GM18502 (cell line): Measurements from ENCODE around the gene NPAS3.

Source experiments
- ATAC-seq: cut with Tn5 transposase; IDR thresholded peaks from one replicate; pipeline ENCODE4 v1.9.1; 2021; ENCODE audit warnings: mild to moderate bottlenecking; ENCODE audit not compliant: unreplicated experiment, poor library complexity

The NPAS3 gene

DNA sequence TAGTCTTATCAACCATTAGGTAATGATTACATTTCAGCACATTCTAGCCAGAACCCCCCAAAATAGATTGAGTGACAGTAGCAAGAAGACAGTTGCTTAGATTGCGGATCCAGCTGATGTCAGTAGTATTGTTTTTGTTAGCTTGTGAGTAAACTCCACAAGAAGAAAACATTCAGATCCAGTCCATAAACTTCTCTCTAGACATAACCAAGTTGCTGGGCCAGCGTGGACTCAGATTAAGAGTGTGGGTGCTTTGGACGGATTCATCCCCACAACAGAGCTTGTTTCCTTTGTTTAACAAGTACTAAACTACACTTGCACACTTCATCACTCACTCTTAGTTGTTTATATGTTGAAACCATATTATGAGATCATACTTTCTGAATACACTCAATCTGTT, 293.4 kb downstream of the NPAS3 start:
- ATAC-seq, result no peak

GRCh38 chr14:33237115-33237740, 298.5 kb downstream of the NPAS3 start:
- no peak for ATAC-seq

GRCh38 chr14:33239465-33239864, 300.8 kb downstream of the NPAS3 start:
- ATAC-seq, result no peak

DNA sequence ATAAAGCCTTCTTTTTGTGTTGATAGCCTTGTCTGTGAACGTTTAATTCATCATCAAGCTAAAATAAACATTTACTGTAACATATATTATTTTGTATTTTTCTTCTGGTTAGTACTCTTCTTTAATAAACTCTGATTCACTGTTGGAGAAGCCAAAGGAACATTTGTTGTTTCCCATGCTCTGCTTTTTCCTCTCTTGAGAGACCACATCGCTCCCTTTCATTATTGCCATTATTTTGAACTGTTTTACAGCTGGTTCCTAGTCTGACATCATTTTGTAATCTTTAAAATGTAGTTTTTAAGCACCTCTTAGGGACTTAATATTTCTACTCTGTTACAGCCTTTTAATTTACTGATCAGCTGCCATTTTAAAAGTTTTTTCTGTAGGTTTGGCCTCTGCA, 301.8 kb downstream of the NPAS3 start:
- no peak for ATAC-seq

DNA sequence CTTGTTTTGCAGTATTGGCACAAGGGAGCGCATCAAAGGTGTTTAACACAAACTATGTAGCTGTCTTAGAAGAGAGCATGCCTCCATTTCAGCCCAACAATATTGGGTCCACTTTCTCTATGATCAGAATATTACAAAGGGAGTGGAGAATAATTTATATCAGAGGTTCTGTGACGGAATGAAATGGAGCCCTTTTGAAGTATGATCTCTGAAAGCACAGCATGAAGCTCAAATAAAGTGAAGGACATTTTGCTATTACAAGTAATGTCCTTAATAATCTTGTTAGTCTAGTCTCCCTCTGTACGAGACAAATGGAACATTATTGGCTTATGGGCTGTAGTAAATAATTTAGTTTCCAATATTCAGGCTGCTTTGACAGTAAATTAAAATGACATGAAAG, 302.7 kb downstream of the NPAS3 start:
- ATAC-seq, result no peak

DNA sequence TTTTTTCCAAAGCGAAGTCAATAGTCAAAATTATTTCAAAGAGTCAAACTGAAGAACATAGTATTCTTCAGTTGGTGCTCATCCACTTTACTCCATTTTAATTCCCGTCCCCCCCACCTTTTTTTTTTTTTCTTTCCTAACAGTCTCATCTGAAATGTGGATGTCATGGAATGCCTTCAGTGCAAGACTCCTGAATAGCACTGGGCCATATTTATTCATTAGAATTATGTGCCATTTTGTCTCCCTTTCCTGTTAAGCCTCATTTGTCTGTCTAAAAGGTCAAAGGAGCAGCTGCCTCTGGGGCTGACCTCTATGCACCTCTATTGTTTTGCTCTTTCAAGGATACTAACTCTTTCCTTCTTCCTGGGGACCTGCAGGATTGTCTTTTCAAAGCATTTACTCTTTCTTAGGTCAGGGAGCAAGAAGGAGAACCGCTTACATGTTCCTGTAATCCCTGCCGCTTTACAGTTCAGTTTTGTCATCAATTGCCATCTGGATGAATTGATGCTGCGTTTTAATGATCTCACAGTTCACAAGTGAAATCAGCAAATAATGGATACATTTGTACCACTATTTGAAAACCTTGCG, 310.6 kb downstream of the NPAS3 start:
- no peak for ATAC-seq

- no peak for ATAC-seq
Measured at GRCh38 chr14:33250963-33251362, 312.3 kb downstream of the NPAS3 start.

DNA sequence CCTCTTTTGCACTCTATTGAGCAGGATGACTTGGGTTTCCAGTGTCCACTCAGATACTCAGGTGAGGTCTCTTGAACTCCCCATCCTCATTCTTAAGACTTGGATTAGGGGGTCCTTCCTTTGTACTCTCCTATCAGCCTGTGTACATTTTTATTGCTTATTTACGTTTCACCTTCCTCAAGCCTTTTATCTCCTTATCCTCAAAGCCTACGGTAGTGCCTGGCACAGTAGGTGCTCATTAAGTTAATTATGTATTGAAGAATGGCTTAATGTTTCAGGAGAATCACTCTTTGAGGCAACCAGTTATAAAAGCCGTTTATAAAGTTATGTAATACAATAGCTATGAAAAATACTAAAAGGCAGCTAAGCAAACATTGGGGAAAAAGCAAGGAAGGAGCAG, 315.7 kb downstream of the NPAS3 start:
- ATAC-seq, result no peak

DNA sequence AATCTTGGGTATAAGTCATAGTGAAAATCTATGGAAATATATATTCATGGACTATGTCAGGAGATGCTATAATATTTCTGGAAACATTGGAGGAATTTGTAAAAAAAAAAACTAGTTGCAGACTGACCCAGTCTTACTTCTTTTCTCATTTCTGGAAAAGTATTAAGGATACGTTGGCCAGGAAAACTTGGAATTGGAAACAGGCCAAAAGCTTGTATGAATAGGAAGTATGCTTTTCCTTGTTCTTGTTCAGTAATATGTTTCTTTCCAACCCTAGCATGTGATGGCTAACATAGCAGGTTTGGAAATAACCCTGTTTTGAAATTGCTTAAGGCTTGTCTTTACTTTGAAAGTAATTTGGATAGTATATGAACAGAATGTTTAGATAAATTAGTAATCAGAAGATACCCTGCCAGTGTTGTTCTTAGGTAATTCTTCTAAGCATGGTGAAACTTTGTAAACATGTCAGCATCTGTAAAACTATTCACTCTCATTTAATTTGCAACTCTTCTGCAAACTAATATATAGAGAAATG, 316.2 kb downstream of the NPAS3 start:
- no peak for ATAC-seq

DNA sequence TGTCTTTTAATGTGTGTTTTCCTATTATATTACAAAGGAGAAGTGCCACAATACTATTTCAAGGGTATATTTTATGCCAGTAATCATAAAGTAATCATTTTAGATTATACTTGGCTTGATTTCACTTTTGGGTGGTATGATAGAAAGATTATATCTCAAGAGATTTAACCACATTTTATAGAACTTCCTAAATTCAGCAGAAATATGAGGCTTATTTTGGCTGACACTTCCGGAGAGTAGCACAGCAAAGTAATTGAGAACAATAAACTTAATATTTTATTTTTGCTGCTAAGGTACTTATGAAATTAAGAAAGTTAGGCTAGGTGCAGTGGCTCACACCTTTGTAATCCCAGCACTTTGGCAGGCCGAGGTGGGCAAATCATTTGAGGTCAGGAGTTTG, 319.1 kb downstream of the NPAS3 start:
- no peak for ATAC-seq

DNA sequence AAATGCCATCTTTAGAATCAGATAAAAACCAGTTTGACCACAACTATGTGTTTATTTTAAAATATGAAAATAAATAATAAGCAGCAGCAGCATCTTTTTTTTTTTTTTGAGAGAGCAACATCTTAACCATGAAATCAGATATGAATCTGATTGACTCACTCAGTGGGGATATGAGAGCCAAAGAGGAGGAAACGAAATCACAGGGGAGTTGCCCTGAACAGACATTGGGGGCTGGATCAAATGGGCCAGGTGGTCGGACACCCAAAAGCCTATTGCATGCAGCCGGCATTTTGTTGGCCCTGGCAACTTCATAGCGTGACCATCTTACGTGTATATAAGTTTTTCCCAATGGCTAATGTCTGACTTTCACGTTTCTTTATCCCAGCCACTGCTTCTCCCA, 321.1 kb downstream of the NPAS3 start:
- no peak for ATAC-seq

- no peak for ATAC-seq
Measured at GRCh38 chr14:33271216-33271615, 332.5 kb downstream of the NPAS3 start.

GRCh38 chr14:33271891-33272290, 333.2 kb downstream of the NPAS3 start:
- ATAC-seq, result no peak

- ATAC-seq, result no peak
Measured at GRCh38 chr14:33273978-33274377, 335.3 kb downstream of the NPAS3 start.

GRCh38 chr14:33275879-33276278, 337.2 kb downstream of the NPAS3 start:
- peak; percentile 50 for ATAC-seq

DNA sequence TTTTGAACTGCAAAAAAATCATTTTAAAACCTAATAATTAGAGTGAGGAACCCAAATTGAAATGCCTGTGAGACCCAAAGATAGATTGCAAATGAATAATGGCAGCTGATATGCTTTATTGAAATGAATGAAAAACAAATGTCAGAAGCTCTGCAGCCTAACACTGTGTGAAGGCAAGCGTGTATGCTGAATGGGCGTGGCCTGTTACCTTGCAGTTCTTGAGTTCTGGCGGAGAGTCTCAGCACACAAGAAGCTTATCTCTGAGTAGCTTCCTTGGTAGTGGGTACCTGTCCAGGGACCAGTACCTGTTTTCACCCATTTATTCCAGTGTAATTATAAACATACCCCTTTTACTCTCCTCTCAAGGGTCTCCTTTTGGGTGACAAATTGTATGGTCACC, 341.2 kb downstream of the NPAS3 start:
- ATAC-seq, result no peak

DNA sequence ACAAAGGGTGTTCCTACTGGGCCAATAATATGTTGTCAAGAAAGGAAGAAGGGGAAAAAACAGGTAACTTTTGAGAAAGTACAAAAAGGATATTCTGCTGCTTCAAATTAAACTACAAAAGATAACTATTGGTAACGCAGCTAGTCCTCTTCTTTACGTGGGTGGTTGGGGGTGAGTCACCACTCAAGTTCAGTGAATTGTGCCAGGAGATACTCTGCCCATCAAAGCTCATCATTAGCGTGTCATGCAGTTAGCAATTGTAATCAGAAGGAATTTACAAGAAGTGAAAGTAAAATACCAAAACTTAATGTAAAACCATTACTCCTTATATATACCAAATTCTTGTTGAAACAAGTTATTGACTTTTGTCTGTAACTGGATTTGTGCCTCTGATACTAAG, 342.0 kb downstream of the NPAS3 start:
- ATAC-seq, result no peak

DNA sequence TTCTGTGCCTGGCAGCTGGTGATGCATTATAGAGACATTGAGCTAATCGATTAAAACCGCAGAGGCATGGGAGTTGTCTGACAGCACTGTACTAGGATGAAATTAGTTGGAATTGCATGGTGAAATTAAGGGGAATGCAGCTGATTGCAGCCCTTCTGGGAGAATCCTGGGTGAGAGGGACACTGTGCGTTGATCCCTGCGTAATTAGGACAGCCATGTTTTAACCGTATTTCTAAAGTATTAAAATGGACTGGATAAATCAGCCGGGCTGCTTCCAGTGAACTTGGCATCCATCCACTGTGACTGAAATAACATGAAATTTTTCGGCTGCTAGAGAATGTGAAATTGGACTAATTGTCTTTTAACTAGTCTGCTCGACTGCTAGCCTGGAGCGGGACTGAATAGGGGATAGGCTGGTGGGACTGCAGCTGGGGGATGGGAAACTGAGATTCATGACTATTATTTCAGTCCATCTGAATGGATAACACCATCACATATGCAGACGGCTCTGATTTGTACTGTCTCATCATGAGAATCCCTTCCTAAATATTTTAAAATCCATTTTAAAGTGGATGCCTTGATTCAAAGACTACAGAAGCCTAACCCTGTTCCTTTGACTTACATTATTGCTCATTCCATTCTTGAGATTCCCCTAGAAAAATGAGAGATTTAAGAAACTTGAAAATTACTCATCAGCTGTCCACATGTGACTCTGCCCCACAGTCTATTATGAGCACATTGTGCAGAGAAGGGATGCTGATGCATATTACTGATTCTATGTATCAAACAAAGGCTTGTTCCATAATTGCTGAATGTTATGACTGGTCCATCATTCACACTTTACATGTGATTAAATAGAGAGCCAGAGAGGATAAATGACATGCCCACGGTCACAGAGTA, 343.9 kb downstream of the NPAS3 start:
- ATAC-seq, result no peak

DNA sequence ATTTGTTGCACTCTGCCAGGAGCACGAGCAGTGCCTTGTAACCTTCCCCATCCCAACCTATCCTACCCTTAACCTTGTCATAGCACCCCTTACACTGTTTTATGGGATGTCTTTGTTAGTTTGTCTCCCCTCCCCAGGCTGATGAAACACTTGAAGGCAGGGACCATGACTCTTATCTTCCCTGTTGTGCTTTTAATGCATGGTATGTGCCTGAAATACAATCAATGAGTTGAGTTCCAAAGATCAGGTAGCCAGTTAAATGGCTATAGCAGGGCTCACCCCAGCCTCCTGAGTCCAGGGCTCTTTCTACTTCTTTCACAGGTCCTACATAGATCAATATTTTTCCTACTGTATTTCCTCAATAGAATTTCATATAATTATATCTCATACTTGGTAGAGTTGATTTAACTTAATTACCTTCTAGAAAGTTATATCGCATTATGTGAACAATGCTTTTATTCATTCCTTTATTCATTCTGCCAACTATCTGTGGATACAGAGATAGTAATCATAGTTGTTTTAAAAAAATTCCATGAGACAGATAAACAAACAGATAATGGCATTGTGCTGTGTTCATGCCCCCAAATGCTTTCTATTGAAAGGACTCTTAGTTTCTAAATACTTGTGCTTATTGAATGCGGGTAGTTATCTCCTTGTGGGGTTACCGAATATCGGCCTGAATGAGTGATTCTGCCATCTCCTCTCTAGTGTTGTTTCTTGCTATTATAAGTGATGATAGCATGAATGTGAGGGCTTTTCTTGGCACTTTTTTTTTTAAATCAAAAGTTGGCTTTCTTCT, 347.4 kb downstream of the NPAS3 start:
- no peak for ATAC-seq

DNA sequence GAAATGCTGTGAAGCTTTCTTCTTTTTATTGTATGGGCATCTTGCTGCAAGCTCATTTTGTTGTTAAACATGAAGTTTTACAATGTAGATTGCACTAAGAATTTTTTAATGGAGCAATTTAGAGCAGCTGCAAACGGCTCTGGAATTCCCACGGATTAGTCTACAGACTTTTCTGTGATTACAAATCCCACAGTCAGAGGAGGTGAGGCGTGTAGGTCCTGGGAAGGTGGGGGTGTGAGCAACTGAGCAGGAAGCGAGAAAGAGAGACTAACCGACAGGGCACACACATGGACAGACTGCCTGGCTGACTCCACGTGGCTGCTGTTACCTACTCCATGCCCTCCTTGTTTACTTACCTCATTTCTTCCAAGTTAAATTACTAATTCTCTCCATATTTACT, 348.5 kb downstream of the NPAS3 start:
- no peak for ATAC-seq
